GM21423 (cell line): ENCODE data around the gene OPRD1.
"Not testable (repeated sequence)": the region's sequence is repeated elsewhere in the genome, so short reads cannot be mapped to it uniquely, and the experiment has no call there.

ENCODE experiments used
- ATAC-seq: cut with Tn5 transposase; IDR thresholded peaks from one replicate; pipeline ENCODE4 v1.9.1; 2021; ENCODE audit warnings: mild to moderate bottlenecking, moderate library complexity; ENCODE audit not compliant: unreplicated experiment

The OPRD1 gene

GRCh38 chr1:28811766-28812668 is at the start of gene OPRD1:
TSS of gene OPRD1 (plus strand) at chr1:28812170. CDS start at chr1:28812384, 214 bp downstream.
- ATAC-seq, result no peak

- no peak for ATAC-seq
Observed at GRCh38 chr1:28766532-28767183, 45.3 kb upstream of the OPRD1 start.

GRCh38 chr1:28770601-28771165 is 41.3 kb upstream of the OPRD1 start:
- no peak for ATAC-seq

- not testable (repeated sequence) for ATAC-seq
Observed at GRCh38 chr1:28771921-28772320, 40.0 kb upstream of the OPRD1 start.

- no peak for ATAC-seq
Observed at GRCh38 chr1:28773105-28773504, 38.9 kb upstream of the OPRD1 start.

- ATAC-seq, result no peak
Observed at GRCh38 chr1:28775121-28775942, 36.6 kb upstream of the OPRD1 start.

GRCh38 chr1:28776341-28776740 is 35.6 kb upstream of the OPRD1 start:
- no peak for ATAC-seq

GRCh38 chr1:28778021-28778420 is 33.9 kb upstream of the OPRD1 start:
- no peak for ATAC-seq

- no peak for ATAC-seq
Observed at GRCh38 chr1:28779751-28780408, 32.1 kb upstream of the OPRD1 start.

- ATAC-seq, result no peak
Observed at GRCh38 chr1:28781305-28781704, 30.7 kb upstream of the OPRD1 start.

- no peak for ATAC-seq
Observed at GRCh38 chr1:28782011-28782410, 30.0 kb upstream of the OPRD1 start.

- ATAC-seq, result no peak
Observed at GRCh38 chr1:28783363-28783762, 28.6 kb upstream of the OPRD1 start.

GRCh38 chr1:28789412-28789811 is 22.6 kb upstream of the OPRD1 start:
- ATAC-seq, result no peak

GRCh38 chr1:28789816-28790215 is 22.2 kb upstream of the OPRD1 start:
- ATAC-seq, result no peak

- no peak for ATAC-seq
Observed at GRCh38 chr1:28790377-28791035, 21.5 kb upstream of the OPRD1 start.

GRCh38 chr1:28791929-28792328 is 20.0 kb upstream of the OPRD1 start:
- not testable (repeated sequence) for ATAC-seq

- ATAC-seq, result no peak
Observed at GRCh38 chr1:28792644-28793121, 19.3 kb upstream of the OPRD1 start.

- not testable (repeated sequence) for ATAC-seq
Observed at GRCh38 chr1:28794582-28794981, 17.4 kb upstream of the OPRD1 start.

GRCh38 chr1:28796352-28797211 is 15.4 kb upstream of the OPRD1 start:
- ATAC-seq, result no peak
